Measurements from ENCODE around the gene VPS13A. TPM values are rescaled to one million over a fixed set of nuclear protein-coding genes. Genes with fewer than 3 reads are reported as not detected.

VPS13A gene
- polyA plus RNA-seq, 1 donor from 2014 or later: 20.6 TPM

- no peak overlapping the region for H2AFZ ChIP-seq (ENCODE audit: low read depth, low read length)
- no peaks in the 10 kb centered on the region for H3K9me2 ChIP-seq (ENCODE audit: insufficient read depth, low read length)
- no peaks in the 10 kb centered on the region for H3K9me3 ChIP-seq (ENCODE audit: low read length)
- H3F3A ChIP-seq (ENCODE audit: insufficient read depth, low read length, poor library complexity, severe bottlenecking): no peaks in the 10 kb centered on the region
- TF ChIP-seq EZH2 (IDR thresholded peaks at IDR 0.05; ENCODE audit: borderline replicate concordance, insufficient read depth, low read length, poor library complexity, severe bottlenecking) (no peak), SMC3 (conservative IDR thresholded peaks at IDR 0.05; ENCODE audit: poor library complexity) (no peak), EP300 (conservative IDR thresholded peaks at IDR 0.05; ENCODE audit: poor library complexity, severe bottlenecking) (no peak), POLR2AphosphoS5 (IDR thresholded peaks at IDR 0.05) (no peak), TAF1 (IDR thresholded peaks at IDR 0.05; ENCODE audit: low read depth) (no peak)
- H3K4me3 ChIP-seq (ENCODE audit: low read length): no peak overlapping the region
- H3K4me2 ChIP-seq (ENCODE audit: low read length): no peak overlapping the region
- no peak overlapping the region for H3K27ac ChIP-seq (ENCODE audit: low read length)
- no peaks in the 10 kb centered on the region for H4K20me1 ChIP-seq (ENCODE audit: insufficient read depth)
- no peaks in the 10 kb centered on the region for H3K27me3 ChIP-seq (ENCODE audit: insufficient read depth, low read depth, low read length)
- no peaks in the 10 kb centered on the region for H3K79me2 ChIP-seq (replicated peaks; ENCODE audit: insufficient read depth, low read length)
- no peak overlapping the region for H3K9ac ChIP-seq (ENCODE audit: low read length)
- no peaks in the 10 kb centered on the region for H3K36me3 ChIP-seq (ENCODE audit: insufficient read depth, low read length)
Measured at GRCh38 chr9:77166193-77166592, 11.1 kb upstream of the VPS13A start.

GRCh38 chr9:77170991-77171699 lies 6.2 kb upstream of the VPS13A start:
- H3F3A ChIP-seq (ENCODE audit: insufficient read depth, low read length, poor library complexity, severe bottlenecking): no peaks in the 10 kb centered on the region
- H3K4me2 ChIP-seq (ENCODE audit: low read length): no peak overlapping the region
- H3K4me3 ChIP-seq (ENCODE audit: low read length): no peak overlapping the region
- H3K36me3 ChIP-seq (ENCODE audit: insufficient read depth, low read length): no peaks in the 10 kb centered on the region
- H4K20me1 ChIP-seq (ENCODE audit: insufficient read depth): no peaks in the 10 kb centered on the region
- H3K27ac ChIP-seq (ENCODE audit: low read length): no peak overlapping the region
- TF ChIP-seq EP300 (conservative IDR thresholded peaks at IDR 0.05; ENCODE audit: poor library complexity, severe bottlenecking) (no peak), RAD21 (conservative IDR thresholded peaks at IDR 0.05) (no peak), POLR2AphosphoS5 (IDR thresholded peaks at IDR 0.05) (no peak), REST (IDR thresholded peaks at IDR 0.05; ENCODE audit: borderline replicate concordance) (no peak), TAF1 (IDR thresholded peaks at IDR 0.05; ENCODE audit: low read depth) (no peak), EZH2 (IDR thresholded peaks at IDR 0.05; ENCODE audit: borderline replicate concordance, insufficient read depth, low read length, poor library complexity, severe bottlenecking) (no peak), MXI1 (conservative IDR thresholded peaks at IDR 0.05; ENCODE audit: poor library complexity, severe bottlenecking) (no peak), SMC3 (conservative IDR thresholded peaks at IDR 0.05; ENCODE audit: poor library complexity) (no peak)
- TF ChIP-seq, protein P1, sequence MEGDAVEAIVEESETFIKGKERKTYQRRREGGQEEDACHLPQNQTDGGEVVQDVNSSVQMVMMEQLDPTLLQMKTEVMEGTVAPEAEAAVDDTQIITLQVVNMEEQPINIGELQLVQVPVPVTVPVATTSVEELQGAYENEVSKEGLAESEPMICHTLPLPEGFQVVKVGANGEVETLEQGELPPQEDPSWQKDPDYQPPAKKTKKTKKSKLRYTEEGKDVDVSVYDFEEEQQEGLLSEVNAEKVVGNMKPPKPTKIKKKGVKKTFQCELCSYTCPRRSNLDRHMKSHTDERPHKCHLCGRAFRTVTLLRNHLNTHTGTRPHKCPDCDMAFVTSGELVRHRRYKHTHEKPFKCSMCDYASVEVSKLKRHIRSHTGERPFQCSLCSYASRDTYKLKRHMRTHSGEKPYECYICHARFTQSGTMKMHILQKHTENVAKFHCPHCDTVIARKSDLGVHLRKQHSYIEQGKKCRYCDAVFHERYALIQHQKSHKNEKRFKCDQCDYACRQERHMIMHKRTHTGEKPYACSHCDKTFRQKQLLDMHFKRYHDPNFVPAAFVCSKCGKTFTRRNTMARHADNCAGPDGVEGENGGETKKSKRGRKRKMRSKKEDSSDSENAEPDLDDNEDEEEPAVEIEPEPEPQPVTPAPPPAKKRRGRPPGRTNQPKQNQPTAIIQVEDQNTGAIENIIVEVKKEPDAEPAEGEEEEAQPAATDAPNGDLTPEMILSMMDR (IDR thresholded peaks at IDR 0.05; ENCODE audit: poor library complexity, severe bottlenecking): no peak
- no peak overlapping the region for H2AFZ ChIP-seq (ENCODE audit: low read depth, low read length)
- no peak overlapping the region for H3K9ac ChIP-seq (ENCODE audit: low read length)
- no peaks in the 10 kb centered on the region for H3K9me3 ChIP-seq (ENCODE audit: low read length)
- no peaks in the 10 kb centered on the region for H3K27me3 ChIP-seq (ENCODE audit: insufficient read depth, low read depth, low read length)
- H3K9me2 ChIP-seq (ENCODE audit: insufficient read depth, low read length): no peaks in the 10 kb centered on the region
- H3K79me2 ChIP-seq (replicated peaks; ENCODE audit: insufficient read depth, low read length): no peaks in the 10 kb centered on the region

Measured in neural cell (in vitro differentiated cells).